Caco-2 (cell line): ENCODE data around the gene LGI2. TPM values are rescaled to one million over a fixed set of nuclear protein-coding genes. Genes with fewer than 3 reads are reported as not detected.

Source experiments
- BruUV-seq: library from RNA; stranded (reverse); fragments of 400-500 nt; replicated peaks from 2 replicates; lab custom pipeline; 2021; lab: Mats Ljungman, UMichigan
- CTCF ChIA-PET: fragments of 300-600 bp; sonication (Branson Sonifier 250); formaldehyde crosslinking; loops from one replicate; lab custom pipeline; 2022; ENCODE audit warnings: antibody characterized with exemption; lab: Charles Lee
- POLR2A ChIA-PET: fragments of 300-600 bp; sonication (Branson Sonifier 250); formaldehyde crosslinking; loops from one replicate; lab custom pipeline; 2022; ENCODE audit warnings: antibody characterized with exemption; lab: Charles Lee
- DNase-seq, 2 experiments: peaks; one replicate each; pipeline versions ENCODE4 v3.0.0 to v3.0.0-alpha.2; 2020 to 2022
- H3K27me3 ChIP-seq: replicated peaks from 2 replicates; pipeline ENCODE4 v1.6.0; 2011; ENCODE audit warnings: low read length; ENCODE audit not compliant: control insufficient read depth, insufficient read depth
- H3K36me3 ChIP-seq: 2 replicates; pipeline ENCODE4 v1.5.1; 2011; ENCODE audit warnings: low read length; ENCODE audit not compliant: control insufficient read depth, insufficient read depth
- H3K4me1 ChIP-seq: fragments of 250-450 bp; sonication (Bioruptor Pico); 2 replicates; pipeline ENCODE4 v1.5.1; 2020; ENCODE audit warnings: mild to moderate bottlenecking
- H3K4me3 ChIP-seq: 2 replicates; pipeline ENCODE4 v1.5.1; 2011; ENCODE audit warnings: low read depth, mild to moderate bottlenecking, control low read depth, low read length
- H3K9me3 ChIP-seq: fragments of 250-450 bp; sonication (Bioruptor Pico); 2 replicates; pipeline ENCODE4 v1.5.1; 2020; ENCODE audit warnings: mild to moderate bottlenecking, moderate library complexity
- H3K27ac Mint-ChIP-seq: one replicate; pipeline ENCODE4 v1.8.0; 2022; ENCODE audit warnings: mixed read lengths; ENCODE audit not compliant: unreplicated experiment
- H3K27me3 Mint-ChIP-seq: one replicate; pipeline ENCODE4 v1.8.0; 2022; ENCODE audit warnings: mixed read lengths; ENCODE audit not compliant: insufficient read depth, unreplicated experiment
- H3K36me3 Mint-ChIP-seq: one replicate; pipeline ENCODE4 v1.8.0; 2022; ENCODE audit warnings: mild to moderate bottlenecking, mixed read lengths; ENCODE audit not compliant: insufficient read depth, unreplicated experiment
- H3K4me1 Mint-ChIP-seq: one replicate; pipeline ENCODE4 v1.8.0; 2022; ENCODE audit warnings: low read depth, mixed read lengths; ENCODE audit not compliant: unreplicated experiment
- H3K4me3 Mint-ChIP-seq: one replicate; pipeline ENCODE4 v1.8.0; 2022; ENCODE audit warnings: mild to moderate bottlenecking, moderate library complexity, mixed read lengths; ENCODE audit not compliant: unreplicated experiment
- H3K9me3 Mint-ChIP-seq: one replicate; pipeline ENCODE4 v1.8.0; 2022; ENCODE audit warnings: mixed read lengths; ENCODE audit not compliant: unreplicated experiment
- intact Hi-C: fragments of 100-400 bp; cut with micrococcal nuclease; formaldehyde crosslinking; loops from one replicate; pipeline ENCODE4 v1.10.0; 2022; ENCODE audit not compliant: unreplicated experiment
- total RNA-seq: library from RNA; stranded (reverse); gene quantifications from 2 replicates; pipeline ENCODE4 v1.2.3, GENCODE V29; 2022
- TF ChIP-seq, protein P1 (sequence below), 2 experiments: fragments of 200-600 bp in 1 of 2; IDR thresholded peaks; 1 replicate in 1 of 2; 2 replicates in 1 of 2; pipeline versions ENCODE4 v1.5.1 to v1.8.0; 2011 to 2022; ENCODE audit warnings: antibody characterized with exemption in 1 of 2, control low read depth in 1 of 2, inconsistent platforms in 1 of 2, low read depth in 1 of 2, low read length in 1 of 2, mild to moderate bottlenecking in 1 of 2, moderate library complexity in 1 of 2; ENCODE audit not compliant: insufficient read depth in 1 of 2, severe bottlenecking in 1 of 2, unreplicated experiment in 1 of 2

Gene LGI2
- total RNA-seq, 1 experiment from 2014 or later: 7.5 TPM

- H3K36me3 ChIP-seq: no peaks in the 10 kb centered on the region
- intact Hi-C loops: no loop called here
- H3K4me1 ChIP-seq: no peaks in the 10 kb centered on the region
- BruUV-seq: no TSS peak
- Mint-ChIP-seq H3K4me3 (no peak overlapping the region), H3K9me3 (no peaks in the 10 kb centered on the region), H3K27ac (no peak overlapping the region), H3K4me1 (no peaks in the 10 kb centered on the region), H3K27me3 (peaks cover 3% of the 10 kb centered on the region), H3K36me3 (no peaks in the 10 kb centered on the region)
- CTCF ChIA-PET: no interaction called here
- no peaks in the 10 kb centered on the region for H3K9me3 ChIP-seq
- H3K27me3 ChIP-seq: no peaks in the 10 kb centered on the region
- TF ChIP-seq, protein P1, sequence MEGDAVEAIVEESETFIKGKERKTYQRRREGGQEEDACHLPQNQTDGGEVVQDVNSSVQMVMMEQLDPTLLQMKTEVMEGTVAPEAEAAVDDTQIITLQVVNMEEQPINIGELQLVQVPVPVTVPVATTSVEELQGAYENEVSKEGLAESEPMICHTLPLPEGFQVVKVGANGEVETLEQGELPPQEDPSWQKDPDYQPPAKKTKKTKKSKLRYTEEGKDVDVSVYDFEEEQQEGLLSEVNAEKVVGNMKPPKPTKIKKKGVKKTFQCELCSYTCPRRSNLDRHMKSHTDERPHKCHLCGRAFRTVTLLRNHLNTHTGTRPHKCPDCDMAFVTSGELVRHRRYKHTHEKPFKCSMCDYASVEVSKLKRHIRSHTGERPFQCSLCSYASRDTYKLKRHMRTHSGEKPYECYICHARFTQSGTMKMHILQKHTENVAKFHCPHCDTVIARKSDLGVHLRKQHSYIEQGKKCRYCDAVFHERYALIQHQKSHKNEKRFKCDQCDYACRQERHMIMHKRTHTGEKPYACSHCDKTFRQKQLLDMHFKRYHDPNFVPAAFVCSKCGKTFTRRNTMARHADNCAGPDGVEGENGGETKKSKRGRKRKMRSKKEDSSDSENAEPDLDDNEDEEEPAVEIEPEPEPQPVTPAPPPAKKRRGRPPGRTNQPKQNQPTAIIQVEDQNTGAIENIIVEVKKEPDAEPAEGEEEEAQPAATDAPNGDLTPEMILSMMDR (IDR thresholded peaks at IDR 0.05; ENCODE audit: insufficient read depth in 1 of 2, low read depth in 1 of 2, low read length in 1 of 2, severe bottlenecking in 1 of 2, unreplicated experiment in 1 of 2): no peak
- H3K4me3 ChIP-seq: no peak overlapping the region
- DNase-seq: no peak
- POLR2A ChIA-PET: no interaction called here
Observed at GRCh38 chr4:25000639-25001038, 30.1 kb downstream of the LGI2 start.

GRCh38 chr4:24999392-25000089 is 31.2 kb downstream of the LGI2 start:
- Mint-ChIP-seq H3K9me3 (no peaks in the 10 kb centered on the region), H3K4me3 (no peak overlapping the region), H3K27me3 (peaks cover 3% of the 10 kb centered on the region), H3K4me1 (no peaks in the 10 kb centered on the region), H3K27ac (no peak overlapping the region), H3K36me3 (no peaks in the 10 kb centered on the region)
- Histone ChIP-seq H3K27me3 (no peaks in the 10 kb centered on the region), H3K36me3 (no peaks in the 10 kb centered on the region), H3K9me3 (no peaks in the 10 kb centered on the region), H3K4me3 (no peak overlapping the region), H3K4me1 (no peaks in the 10 kb centered on the region)
- TF ChIP-seq, protein P1 (IDR thresholded peaks at IDR 0.05; ENCODE audit: insufficient read depth in 1 of 2, low read depth in 1 of 2, low read length in 1 of 2, severe bottlenecking in 1 of 2, unreplicated experiment in 1 of 2): no peak
- POLR2A ChIA-PET: no interaction called here
- intact Hi-C loops: no loop called here
- CTCF ChIA-PET: no interaction called here
- BruUV-seq: no TSS peak
- no peak for DNase-seq

GRCh38 chr4:24995346-24995919 is 35.3 kb downstream of the LGI2 start:
- H3K4me1 ChIP-seq: no peaks in the 10 kb centered on the region
- Mint-ChIP-seq H3K9me3 (no peaks in the 10 kb centered on the region), H3K4me1 (no peaks in the 10 kb centered on the region), H3K4me3 (no peak overlapping the region), H3K27ac (no peak overlapping the region), H3K36me3 (no peaks in the 10 kb centered on the region), H3K27me3 (peaks cover 3% of the 10 kb centered on the region)
- no peaks in the 10 kb centered on the region for H3K9me3 ChIP-seq
- TF ChIP-seq, protein P1 (IDR thresholded peaks at IDR 0.05; ENCODE audit: insufficient read depth in 1 of 2, low read depth in 1 of 2, low read length in 1 of 2, severe bottlenecking in 1 of 2, unreplicated experiment in 1 of 2): no peak
- H3K36me3 ChIP-seq: no peaks in the 10 kb centered on the region
- intact Hi-C loops: no loop called here
- no peak overlapping the region for H3K4me3 ChIP-seq
- no peaks in the 10 kb centered on the region; the same call in 1 of the 2 replicates for H3K27me3 ChIP-seq
- CTCF ChIA-PET: interaction anchor here (0.6 kb wide), 1 partner anchor 372 kb away, joined by 4 read pairs; no protein-coding TSS in a partner anchor
- POLR2A ChIA-PET: no interaction called here
- BruUV-seq: no TSS peak
- DNase-seq: no peak
